Activated CD8-positive, alpha-beta memory T cell treated with anti-CD3 and anti-CD28 coated beads, Interleukin-2, amount 50 U/mL, for 48 hours (primary cell): Measurements from ENCODE around the gene TLCD3A.
"Not testable (repeated sequence)": the region's sequence is repeated elsewhere in the genome, so short reads cannot be mapped to it uniquely, and the experiment has no call there.

Experiments used
- DNase-seq: peaks from one replicate; pipeline ENCODE4 v3.0.0-alpha.2; 2020

The TLCD3A gene

DNA sequence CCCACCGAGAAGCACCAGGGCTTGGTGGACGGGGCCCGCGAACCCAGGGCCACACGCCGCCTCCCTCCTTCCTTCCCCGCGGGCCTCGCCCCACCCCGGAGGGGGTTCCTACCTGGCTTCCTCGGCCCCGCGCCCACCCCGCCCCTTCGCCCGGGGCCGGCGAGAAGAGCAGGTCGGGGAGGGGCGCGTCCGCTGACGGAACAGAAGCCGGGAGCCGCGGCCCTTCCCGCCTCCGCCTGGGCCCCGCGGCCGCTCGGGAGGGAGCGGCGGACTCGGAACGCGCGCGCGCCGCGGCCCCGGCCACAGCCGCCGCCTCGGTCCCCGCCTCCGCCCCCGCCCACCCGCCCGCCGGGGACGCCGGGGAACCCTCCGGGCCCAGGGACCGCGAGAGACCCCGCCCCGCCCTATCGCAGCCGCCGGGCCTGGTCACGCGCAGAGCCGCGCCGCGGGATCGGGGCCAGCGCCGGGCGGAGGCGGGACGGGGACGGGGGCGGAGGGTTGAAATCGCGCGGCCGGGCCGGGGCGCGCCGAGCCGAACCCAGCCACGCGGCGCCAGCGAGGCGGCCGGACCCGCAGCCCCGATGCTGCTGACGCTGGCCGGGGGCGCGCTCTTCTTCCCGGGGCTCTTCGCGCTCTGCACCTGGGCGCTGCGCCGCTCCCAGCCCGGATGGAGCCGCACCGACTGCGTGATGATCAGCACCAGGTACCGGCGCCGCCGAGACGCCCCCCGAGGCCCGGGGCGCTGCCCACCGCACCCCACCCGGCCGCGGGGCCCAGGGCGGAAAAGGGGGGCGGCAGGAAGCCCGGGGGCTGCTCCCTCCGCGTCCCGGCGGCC lies at the start of gene TLCD3A:
Gene TLCD3A, plus strand, starts transcription at position 530 of the 835 bp plus-strand sequence. Its CDS starts 52 bp downstream, at position 582.
- peak; percentile 78 for DNase-seq

DNA sequence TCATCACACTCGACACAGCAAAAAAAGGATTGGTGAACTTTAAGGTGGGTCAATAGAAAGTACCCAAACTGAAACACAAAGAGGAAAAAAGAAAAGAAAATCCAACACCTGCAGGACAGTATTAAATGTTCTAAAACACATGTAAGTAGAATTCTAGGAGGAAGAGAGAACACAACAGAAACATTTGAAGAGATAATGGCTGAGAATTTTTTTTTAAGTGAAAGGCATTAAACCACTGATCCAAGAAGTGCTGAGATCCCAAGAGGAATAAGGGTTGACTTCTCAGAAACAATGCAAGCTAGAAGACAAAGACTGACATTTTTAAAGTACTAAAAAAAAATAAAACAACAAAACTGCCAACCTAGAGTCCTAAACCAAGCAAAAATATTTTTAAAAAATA lies 49.4 kb upstream of the TLCD3A start:
- DNase-seq = no peak

DNA sequence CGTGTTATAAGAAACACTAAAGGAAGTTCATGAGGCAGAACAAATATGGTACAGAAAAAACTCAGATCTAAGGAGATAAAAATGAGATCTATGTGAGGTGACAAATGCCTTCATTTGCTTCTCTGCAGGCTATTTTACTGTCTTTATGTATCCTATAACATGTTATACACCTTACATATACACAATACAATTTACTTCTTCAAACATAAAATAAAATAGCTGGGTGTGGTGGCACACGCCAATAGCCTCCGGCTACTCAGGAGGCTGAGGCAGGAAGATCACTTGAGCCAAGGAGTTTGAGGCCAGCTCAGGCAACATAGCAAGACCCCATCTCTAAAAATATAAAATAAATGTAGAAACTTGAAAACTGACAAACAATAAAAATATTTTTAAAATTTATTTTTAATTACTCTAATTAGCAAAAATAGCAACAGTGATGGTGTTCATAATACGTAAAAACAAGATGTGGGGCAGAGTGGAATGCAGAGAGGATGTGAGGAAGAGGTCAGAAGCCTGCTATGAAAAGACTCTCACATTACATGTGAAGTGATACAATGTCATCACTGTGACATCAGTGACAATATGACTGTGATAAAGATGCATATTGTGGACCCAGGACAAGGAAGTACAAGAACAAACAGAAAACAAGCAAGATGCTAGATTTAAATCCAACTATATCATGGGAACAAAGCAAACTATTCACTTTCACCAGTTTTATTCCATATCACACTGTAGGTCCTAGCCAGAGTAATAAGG lies 48.7 kb upstream of the TLCD3A start:
- DNase-seq = no peak

DNA sequence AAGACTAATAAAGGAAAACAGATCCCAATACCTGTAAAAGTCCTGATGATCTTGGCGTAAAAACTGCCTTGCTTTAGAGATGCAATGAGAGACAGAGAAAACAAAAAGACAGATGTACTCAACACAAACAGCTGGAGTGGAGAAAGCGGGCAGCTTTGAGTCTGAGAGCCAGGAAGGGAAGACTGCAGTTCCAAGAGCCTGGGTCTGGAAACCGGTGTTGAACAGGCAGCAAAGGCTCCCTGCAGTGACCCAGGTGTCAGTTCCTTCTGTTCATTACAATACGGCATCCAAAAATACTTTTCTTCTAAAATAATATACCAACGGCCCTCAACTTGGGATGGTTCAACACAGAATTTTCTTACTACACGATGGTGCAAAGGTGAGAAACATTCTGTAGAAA lies 47.4 kb upstream of the TLCD3A start:
- no peak for DNase-seq

DNA sequence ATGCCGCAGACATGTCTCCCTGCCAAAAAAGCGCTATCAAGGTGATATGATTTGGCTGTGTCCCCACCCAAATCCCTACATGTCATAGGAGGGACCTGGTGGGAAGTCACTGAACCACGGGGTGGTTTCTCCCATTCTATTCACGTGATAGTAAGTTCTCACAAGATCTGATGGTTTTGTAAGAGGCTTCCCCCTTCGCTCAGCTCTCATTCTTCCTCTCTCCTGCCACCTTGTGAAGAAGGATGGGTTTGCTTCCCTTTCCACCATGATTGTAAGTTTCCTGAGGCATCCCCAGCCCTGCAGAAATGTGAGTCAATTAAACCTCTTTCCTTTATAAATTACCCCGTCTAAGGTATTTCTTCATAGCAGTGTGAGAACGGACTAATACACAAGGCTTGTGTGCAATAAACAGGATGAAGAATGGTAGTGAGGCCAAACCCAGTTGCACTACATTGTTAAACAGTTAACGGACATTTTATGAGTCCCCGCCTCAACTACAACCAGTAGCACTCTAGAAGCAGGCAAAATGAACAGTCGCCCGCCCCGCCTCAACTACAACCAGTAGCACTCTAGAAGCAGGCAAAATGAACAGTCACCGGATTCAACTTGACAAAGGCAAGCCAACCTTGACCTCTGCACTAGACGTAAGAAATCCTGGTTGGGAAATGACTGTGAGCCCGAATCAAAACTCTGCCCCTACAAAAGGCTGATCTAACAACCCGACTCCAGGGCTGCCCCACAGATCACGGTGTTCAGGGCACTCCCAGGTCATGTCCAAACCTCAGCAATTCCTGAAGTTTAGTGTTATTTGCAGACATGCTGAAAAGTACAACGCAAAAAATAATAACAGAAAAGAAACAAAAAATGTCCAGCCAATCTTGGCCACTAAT lies 44.1 kb upstream of the TLCD3A start:
- no peak for DNase-seq

DNA sequence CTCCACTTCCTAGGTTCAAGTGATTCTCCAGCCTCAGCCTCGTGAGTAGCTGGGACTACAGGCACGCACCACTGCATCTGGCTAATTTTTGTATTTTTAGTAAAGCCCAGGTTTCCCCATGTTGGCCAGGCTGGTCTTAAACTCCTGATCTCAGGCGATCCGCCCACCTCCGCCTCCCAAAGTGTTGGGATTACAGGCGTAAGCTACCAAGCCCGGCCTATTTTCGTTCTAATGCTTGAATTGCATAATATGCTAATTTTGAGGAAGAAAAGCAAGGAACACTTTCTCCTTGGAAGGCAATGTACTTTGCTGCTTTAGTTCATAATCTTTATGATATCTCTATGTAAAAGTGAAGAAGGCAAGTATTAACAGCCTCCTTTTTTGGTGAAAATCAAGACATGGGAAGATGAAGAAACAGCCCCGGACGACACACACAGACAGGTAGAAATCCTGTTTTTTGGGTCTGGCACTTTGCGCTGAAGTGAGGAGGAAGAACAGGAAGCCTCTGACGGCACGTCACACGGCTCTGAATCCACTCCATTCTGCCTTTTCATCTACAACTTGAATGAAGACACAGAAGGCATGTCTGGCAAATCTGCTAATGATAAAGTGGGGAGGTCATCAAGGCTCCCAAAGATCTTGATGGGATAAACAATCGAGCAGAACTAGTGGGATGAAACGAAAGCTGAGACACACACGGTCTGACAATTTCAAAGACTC lies 42.7 kb upstream of the TLCD3A start:
- no peak for DNase-seq

DNA sequence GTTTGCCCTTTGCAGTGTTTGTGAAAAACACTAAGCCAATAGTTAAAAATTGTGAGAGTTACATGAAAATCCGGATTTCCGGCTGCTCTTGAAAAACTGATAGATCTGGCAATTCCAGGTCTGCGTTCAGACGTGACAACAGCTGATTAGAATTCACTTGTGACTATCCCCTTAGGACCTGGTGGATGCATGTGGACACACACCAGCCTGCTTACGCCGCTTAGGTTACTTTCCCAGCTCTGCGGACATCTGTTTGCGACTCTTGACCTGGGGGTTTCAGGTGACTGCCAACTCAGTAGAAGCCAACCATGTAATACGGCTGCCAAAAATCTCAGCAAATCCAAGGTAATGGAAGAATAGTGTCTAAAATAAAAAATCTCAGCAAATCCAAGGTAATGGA lies 42.0 kb upstream of the TLCD3A start:
- DNase-seq = no peak

DNA sequence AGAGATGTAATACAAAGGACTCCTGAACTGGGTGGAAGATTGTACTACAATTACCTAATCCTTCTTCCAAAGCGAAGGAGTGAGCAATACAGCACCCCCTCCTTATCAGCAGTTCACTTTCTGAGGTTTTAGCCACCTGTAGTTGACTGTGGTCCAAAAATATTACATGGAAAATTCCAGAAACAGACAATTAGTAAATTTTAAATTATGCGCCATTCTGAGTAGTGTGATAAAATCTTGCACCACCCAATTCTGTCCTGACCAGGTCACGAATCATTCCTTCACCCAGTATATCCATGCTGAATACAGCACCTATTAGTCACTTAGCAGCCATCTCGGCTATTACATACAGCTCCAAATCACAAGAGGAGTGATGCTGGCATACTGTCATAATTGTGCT lies 41.0 kb upstream of the TLCD3A start:
- no peak for DNase-seq

DNA sequence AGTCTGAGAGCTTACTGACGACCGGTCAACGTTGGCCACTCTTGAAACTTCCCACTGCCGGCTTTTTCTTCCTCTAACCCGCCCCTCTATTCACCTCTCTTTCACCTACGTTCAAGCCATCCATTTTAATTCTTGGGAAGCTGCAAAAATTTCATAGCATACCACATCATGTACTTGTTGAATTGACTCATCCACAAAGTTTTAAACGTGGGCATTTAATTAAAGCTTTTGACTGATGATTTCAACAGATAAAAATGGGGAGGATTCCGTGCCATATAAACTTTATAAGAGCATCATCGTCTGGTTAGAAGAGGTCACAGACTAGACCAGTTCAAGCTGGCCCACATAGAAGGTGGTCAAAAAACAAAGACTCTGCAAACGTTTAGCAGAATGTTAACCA lies 40.3 kb upstream of the TLCD3A start:
- no peak for DNase-seq

DNA sequence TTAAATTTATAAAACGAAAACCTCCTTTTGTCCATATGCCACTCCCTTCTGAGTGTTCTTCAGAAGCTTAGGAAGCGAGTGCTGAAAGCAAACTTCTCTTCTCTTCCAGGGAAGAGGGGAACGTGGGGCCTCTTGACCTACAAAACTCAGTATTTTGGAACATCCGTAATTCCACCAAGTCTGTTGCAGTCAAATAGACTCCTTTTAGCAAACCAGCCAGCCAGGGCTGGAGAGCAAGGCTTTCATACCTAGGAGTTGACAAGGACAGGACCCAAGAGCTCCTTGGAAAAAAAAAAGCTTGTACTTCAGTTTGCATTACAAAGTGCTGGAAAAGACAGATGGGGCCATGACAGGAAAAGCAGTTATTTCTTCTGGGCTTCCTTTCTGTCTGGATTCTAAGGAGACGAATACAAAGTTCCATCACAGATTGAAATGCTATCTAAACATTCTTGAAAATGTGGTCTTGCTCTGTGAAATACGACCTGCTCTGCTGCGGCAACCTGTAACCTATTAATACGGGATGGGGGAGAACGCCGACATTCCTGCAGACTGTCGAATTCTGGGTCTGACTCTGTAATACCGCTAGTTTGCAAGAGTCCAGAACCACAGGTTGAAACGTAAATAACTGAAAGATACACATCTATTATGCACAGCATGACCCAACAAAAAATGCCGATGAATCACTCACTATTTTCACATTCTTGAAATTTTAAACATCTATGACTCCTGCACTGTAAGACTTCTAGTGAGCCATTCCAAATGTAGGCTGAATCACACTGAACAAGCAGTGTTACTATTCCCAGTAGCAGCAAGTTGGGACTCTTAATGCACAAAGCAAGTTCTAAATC lies 38.4 kb upstream of the TLCD3A start:
- DNase-seq = no peak

DNA sequence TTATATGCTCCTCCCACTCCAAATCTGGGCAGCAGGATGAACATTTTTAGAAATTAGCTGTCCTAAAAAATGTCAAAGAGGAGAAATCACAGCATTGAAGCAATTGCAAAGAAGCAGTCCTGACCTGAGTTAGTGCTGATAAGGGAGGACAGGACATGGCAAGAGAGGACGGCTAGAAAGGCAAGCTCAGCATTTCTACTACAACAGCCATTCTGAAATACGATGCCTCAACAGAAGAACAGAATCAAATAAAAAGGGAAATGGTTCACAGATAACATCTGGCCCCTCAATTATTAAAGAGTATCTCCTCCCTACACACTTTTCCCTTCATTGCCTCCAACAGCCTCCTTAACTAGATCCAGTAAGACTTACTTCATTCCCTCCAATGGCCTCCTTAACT lies 36.0 kb upstream of the TLCD3A start:
- no peak for DNase-seq

DNA sequence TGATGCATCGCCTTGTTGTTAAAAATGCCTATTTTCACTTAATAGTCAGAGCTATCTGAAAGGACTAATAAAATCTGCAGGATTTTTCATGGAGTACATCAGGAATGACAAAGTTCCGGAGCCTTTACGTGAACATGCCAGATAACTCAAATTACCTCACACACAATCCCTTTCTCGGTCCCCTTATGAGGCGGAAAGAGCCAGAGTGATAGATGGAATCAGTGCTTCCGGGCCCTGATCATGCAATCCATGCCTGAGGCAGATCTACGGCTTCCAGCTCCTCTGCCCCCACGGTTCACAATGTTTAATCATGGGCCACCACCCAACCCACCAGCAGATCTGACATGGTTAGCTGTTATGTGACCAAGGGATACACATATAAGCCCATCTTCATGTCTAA lies 34.7 kb upstream of the TLCD3A start:
- no peak for DNase-seq

DNA sequence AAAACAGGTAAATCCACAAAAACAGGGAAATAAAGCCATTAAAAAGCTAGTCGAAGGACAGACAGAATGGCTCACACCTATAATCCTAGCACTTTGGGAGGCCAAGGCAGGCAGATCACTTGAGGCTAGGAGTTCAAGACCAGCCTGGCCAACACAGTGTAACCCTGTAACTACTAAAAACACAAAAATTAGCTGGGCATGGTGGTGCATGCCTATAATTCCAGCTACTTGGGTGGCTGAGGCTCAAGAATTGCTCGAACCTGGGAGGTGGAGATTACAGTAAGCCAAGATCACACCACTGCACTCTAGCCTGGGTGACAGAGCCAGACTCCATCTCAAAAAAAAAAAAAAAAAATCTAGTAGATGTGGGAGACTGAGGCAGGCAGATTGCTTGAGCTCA lies 34.3 kb upstream of the TLCD3A start:
- not testable (repeated sequence) for DNase-seq

DNA sequence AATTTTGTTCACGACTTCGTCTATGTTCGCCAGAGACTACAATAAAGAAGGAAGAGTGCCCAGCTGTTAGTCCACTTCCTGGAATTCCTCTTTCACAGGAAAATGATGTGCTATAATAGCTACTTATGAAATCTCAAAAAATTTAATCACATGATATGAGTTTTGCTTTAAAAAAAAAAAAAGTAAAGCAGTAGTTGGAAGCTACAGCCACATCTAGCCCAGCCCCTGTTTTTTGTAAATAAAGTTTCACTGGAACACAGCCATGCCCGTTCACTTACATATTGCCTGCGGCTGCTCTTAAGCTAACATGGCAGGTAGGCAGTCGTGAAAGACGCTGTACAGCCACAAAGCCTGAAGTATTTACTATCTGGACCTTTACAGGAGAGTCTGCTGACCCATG lies 33.1 kb upstream of the TLCD3A start:
- DNase-seq = no peak

DNA sequence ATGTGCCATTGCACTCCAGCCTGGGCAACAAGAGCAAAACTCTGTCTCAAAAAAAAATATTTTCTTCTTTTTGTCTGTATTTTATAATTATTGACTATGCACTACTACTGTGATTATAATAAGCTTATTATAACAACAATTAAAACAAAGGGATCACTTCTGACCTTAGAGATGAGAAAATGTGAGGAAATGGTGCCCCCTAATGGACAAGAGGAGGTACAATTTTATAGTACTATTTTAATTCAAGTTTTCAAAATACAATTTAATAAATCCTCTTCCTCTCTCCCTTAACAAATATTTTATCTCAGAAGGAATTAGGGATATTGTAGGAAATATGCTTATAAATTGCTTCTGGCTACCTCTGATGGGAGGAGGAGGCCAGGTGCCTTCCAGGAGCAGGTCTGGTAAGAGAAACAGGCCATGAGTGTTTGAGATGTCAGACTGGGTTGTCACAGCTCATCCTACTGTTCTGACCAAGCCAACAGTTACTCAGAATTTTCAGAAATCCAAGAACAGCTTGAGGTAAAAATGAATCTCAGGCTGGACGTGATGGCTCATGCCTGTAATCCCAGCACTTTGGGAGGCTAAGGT lies 31.8 kb upstream of the TLCD3A start:
- DNase-seq = no peak

DNA sequence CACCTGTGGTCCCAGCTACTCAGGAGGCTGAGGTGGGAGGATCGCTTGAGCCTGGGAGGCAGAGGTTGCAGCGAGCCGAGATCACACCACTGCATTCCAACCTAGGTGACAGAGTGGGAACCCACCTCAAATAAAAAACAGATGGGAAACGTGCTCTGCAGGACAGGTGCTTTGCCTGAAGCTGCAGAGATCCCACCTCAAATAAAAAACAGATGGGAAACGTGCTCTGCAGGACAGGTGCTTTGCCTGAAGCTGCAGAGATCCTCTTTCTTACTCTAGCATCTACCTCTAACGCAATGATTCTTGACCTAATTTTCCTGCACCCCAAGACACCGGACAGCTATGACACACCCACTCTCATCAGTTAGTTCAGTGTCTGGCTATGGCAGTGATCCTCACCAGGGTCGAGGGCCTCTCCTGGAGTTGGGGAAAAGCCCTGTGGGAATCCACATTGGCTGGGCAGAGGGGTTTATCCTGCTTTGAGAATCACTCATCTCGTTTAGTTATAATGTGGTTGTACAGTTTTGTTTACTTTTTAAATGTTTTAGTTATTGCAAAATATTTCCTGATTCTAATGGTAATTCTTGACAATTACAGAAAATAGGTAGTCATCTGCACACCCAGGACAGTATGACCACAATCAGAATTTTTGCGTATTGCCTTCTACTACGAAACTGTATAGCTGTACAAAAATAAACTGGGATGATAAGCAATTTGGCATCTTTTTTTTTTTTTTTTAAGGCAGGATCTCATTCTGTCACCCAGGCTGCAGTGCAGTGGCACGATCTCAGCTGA lies 29.1 kb upstream of the TLCD3A start:
- DNase-seq = no peak

DNA sequence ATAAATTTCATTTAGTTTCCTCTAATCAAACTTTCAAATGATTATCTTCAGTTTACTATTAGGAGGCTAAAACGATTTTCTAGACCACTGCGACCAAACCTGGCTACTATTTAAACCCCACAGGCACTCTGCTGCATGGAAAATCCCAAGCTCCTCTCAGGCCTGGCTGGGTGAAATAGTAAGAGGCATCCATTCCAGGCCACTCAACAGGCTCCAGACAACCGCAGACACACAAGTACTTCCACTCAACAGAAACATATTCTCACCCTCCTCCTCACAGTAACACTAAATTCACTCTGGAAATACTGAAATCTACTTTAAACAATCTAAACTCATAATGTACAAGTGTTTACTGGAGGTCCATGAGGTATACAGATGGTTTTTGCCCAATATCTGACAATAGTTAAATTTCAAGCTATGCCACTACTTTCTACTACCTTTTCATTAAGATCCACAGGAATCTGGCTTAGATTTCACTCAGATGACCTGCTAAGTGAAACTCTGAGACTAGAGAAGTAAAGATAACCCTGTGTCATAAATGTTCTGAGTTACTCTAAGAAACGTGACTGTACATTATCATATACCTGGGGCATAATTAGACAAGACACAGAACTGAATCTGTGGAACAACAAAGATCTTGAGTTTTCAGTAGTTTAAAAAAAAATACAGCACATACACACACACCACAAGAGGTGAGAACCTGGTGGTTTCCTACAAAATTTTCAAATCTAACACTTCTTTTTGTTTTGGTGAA lies 28.1 kb upstream of the TLCD3A start:
- no peak for DNase-seq

DNA sequence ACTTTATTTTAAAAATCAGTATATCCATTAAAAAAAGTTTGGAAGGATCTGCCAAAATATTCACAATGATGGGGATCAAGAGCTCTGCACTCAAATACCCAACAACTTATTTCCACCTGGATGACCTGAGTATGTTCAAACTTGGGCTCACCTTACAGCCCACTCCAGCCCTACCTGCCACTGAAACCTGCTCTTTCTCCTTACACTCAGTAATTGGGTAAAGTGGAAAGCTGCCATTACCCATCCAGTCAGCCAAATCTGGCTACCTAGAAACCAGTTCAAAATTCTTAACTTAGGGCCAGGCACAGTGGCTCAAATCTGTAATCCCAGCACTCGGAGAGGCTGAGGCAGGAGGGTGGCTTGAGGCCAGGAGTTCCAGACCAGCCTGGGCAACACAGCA lies 27.4 kb upstream of the TLCD3A start:
- DNase-seq = no peak

DNA sequence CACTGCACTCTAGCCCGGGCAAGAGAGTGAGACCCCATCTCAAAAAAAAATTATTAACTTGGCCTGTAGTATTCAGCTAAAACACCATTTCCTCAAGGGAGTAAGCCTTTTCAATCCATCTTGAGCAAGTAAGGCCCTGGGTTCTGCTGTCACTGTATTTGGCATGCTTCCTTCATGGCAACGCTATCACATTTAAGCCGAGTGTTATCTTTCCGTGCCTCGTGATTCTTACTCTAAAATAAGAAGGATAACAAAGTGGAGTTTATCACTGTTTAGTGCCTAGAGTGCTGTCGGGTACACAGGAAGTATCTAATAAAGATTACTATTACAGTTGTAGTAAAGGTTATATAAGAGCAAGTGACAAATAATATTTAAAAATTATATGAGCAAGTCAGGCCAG lies 26.5 kb upstream of the TLCD3A start:
- DNase-seq = no peak

DNA sequence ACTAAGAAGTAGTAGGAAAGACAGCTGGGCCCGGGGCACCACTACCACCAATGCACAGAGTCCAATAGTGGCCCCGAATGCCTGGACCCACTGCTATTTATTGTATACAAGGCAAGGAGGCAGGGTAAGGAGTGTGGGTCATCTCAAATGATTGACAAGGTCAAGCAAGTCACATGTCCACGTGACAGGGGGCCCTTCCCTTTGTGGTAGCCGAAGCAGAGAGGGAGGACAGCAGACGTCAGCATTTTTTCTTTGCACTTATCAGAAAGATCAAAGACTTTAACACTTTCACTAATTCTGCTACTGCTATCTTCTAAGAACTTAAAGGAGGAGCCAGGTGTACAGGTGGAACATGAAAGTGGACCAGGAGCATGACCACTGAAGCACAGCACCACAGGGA lies 24.3 kb upstream of the TLCD3A start:
- no peak for DNase-seq
